Mammary epithelial cell (primary cell): ENCODE data around the gene LINGO4.

ENCODE experiments used
- CTCF ChIP-seq, 2 donors: IDR thresholded peaks in 1 of 2; conservative IDR thresholded peaks in 1 of 2; 2 replicates each; pipeline ENCODE4 v1.5.1; 2011 to 2012; ENCODE audit warnings: inconsistent platforms in 2 of 2, low read length in 2 of 2, mild to moderate bottlenecking in 2 of 2, control low read depth in 1 of 2, low read depth in 1 of 2; ENCODE audit not compliant: insufficient read depth in 1 of 2; ENCODE audit errors: extremely low read depth in 1 of 2
- EZH2 ChIP-seq: IDR thresholded peaks from 2 replicates; pipeline ENCODE4 v1.6.1; 2012; ENCODE audit warnings: low read length, inconsistent platforms, borderline replicate concordance

- TF ChIP-seq CTCF (conservative IDR thresholded peaks at IDR 0.05 in 1 of 2, IDR thresholded peaks at IDR 0.05 in 1 of 2; ENCODE audit: extremely low read depth in 1 of 2, insufficient read depth in 1 of 2, low read depth in 1 of 2, low read length in 2 of 2) (no peak), EZH2 (no peak)
These were observed 32.0 kb upstream of the LINGO4 start for GRCh38 chr1:151837197-151837596.
